ENCODE data around the gene AP1G2. TPM values are rescaled to one million over a fixed set of nuclear protein-coding genes. Genes with fewer than 3 reads are reported as not detected.

AP1G2 gene
- total and polyA plus RNA-seq, 2 of the 13 experiments (the other 11 are each of a cell fraction or from before 2014, with no cell fraction given), result 96.9 to 611 TPM

DNA sequence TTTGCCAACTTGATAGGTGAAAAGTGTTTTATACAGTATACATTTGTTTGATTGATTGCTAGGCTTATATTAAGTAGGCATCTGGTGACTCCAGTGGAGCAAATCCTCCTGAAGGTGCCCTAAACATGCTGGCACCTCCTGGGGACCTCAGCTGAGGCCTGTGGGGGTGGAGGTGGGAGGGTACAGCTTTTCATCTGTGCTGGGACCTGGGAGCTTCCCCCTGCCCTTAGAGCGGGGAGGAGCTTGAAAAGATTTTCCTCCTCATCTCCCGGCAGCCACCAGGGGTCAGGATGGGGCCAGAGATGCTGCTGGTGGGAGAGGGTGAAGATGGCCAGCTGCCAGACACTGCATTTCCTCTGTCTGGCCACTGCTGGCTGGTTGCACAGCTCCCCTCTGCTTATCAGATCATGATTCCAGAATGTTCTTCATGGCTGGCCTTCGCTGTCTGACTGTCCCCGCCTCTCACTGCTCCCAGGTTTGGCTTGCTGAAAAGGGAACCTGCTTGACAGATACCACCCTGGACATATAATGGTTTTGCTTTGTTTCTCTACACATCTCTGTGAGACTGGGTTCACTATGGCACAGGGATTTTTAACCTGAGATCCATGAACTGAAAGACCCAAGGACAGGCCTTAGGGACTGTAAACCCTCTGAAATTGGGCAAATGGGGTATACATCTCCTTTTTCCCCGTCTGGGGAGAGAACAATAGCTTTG lies 21.4 kb upstream of the AP1G2 start (continued):
- TF ChIP-seq NCOA2 (CRISPR knock-in tag; IDR thresholded peaks at IDR 0.05) (peak; percentile 79), ZNF691 (CRISPR knock-in tag; IDR thresholded peaks at IDR 0.05; ENCODE audit: borderline replicate concordance, low read depth) (peak; percentile 95; the same call in 1 of the 2 replicates), CEBPZ (IDR thresholded peaks at IDR 0.05; ENCODE audit: low read length) (no peak), ZBTB37 (CRISPR knock-in tag; IDR thresholded peaks at IDR 0.05) (no peak), NFE2L1 (CRISPR knock-in tag; IDR thresholded peaks at IDR 0.05; ENCODE audit: borderline replicate concordance) (no peak), ZNF121 (CRISPR knock-in tag; IDR thresholded peaks at IDR 0.05) (peak; percentile 80; the same call in 1 of the 2 replicates), SALL1 (CRISPR knock-in tag; IDR thresholded peaks at IDR 0.05) (peak; percentile 99), MTERF4 (CRISPR knock-in tag; IDR thresholded peaks at IDR 0.05) (0 out of 2 replicates have a peak, but pooled peaks have one; percentile 31), ZNF83 (CRISPR knock-in tag; IDR thresholded peaks at IDR 0.05; ENCODE audit: borderline replicate concordance) (peak; percentile 94; the same call in 1 of the 2 replicates), PCBP1 (IDR thresholded peaks at IDR 0.05; ENCODE audit: borderline replicate concordance, low read depth, low read length) (no peak), BRCA1 (CRISPR knock-in tag; IDR thresholded peaks at IDR 0.05) (peak; percentile 88; the same call in 1 of the 2 replicates), ARNTL (CRISPR knock-in tag; IDR thresholded peaks at IDR 0.05) (peak; percentile 67; the same call in 1 of the 2 replicates), ZNF788 (CRISPR knock-in tag; IDR thresholded peaks at IDR 0.05; ENCODE audit: borderline replicate concordance) (peak; percentile 98), CREB1 (IDR thresholded peaks at IDR 0.05) (no peak), CREB1 (CRISPR knock-in tag; IDR thresholded peaks at IDR 0.05) (no peak), KDM5A (IDR thresholded peaks at IDR 0.05; ENCODE audit: borderline replicate concordance, low read length) (no peak), RFX5 (IDR thresholded peaks at IDR 0.05; ENCODE audit: low read depth, low read length) (no peak; the same call in 1 of the 2 replicates), TP53 (CRISPR knock-in tag; conservative IDR thresholded peaks at IDR 0.05) (0 out of 2 replicates have a peak, but pooled peaks have one; percentile 65), SIN3B (IDR thresholded peaks at IDR 0.05; ENCODE audit: low read length) (peak; percentile 78; the same call in 1 of the 2 replicates), ZNF468 (CRISPR knock-in tag; IDR thresholded peaks at IDR 0.05) (no peak), FIP1L1 (IDR thresholded peaks at IDR 0.05; ENCODE audit: borderline replicate concordance, insufficient read depth, low read depth, low read length) (peak; percentile 91), GFI1 (CRISPR knock-in tag; IDR thresholded peaks at IDR 0.05; ENCODE audit: borderline replicate concordance) (peak; percentile 79; the same call in 1 of the 2 replicates), ZSCAN20 (CRISPR knock-in tag; IDR thresholded peaks at IDR 0.05; ENCODE audit: borderline replicate concordance) (no peak), ZNF160 (CRISPR knock-in tag; IDR thresholded peaks at IDR 0.05) (peak; percentile 92)
